GM08714 (cell line): ENCODE measurements around the gene AGAP1.

Experiments
- H3K4me3 ChIP-seq: fragments of 200-500 bp; sonication (Bioruptor generic); 2 replicates; pipeline ENCODE4 v1.5.1; 2014; ENCODE audit warnings: mild to moderate bottlenecking, low read length, inconsistent platforms
- ZNF274 ChIP-seq: IDR thresholded peaks from 2 replicates; pipeline ENCODE4 v1.6.1; 2012; ENCODE audit warnings: mild to moderate bottlenecking, low read depth, low read length

AGAP1 gene

GRCh38 chr2:235472443-235472842 is 21.4 kb upstream of the AGAP1 start:
- H3K4me3 ChIP-seq, result no peak overlapping the region
- TF ChIP-seq ZNF274, result no peak

- H3K4me3 ChIP-seq, result no peak overlapping the region
- no peak for TF ChIP-seq ZNF274
Observed at GRCh38 chr2:235478609-235479008, 15.2 kb upstream of the AGAP1 start.

- no peak for TF ChIP-seq ZNF274
- no peak overlapping the region for H3K4me3 ChIP-seq
Observed at GRCh38 chr2:235479604-235480003, 14.2 kb upstream of the AGAP1 start.

- no peak for TF ChIP-seq ZNF274
- H3K4me3 ChIP-seq, result no peak overlapping the region
Observed at GRCh38 chr2:235480614-235481013, 13.2 kb upstream of the AGAP1 start.

- no peak for TF ChIP-seq ZNF274
- no peak overlapping the region for H3K4me3 ChIP-seq
Observed at GRCh38 chr2:235483313-235483712, 10.5 kb upstream of the AGAP1 start.

- H3K4me3 ChIP-seq, result no peak overlapping the region
- TF ChIP-seq ZNF274, result no peak
Observed at GRCh38 chr2:235485362-235485761, 8.5 kb upstream of the AGAP1 start.

GRCh38 chr2:235486729-235487128 is 7.1 kb upstream of the AGAP1 start:
- no peak for TF ChIP-seq ZNF274
- no peak overlapping the region for H3K4me3 ChIP-seq

- no peak for TF ChIP-seq ZNF274
- no peak overlapping the region for H3K4me3 ChIP-seq
Observed at GRCh38 chr2:235489897-235490296, 3.9 kb upstream of the AGAP1 start.

GRCh38 chr2:235492850-235493344 is 946 bp upstream of the AGAP1 start:
- H3K4me3 ChIP-seq, result no peak overlapping the region
- TF ChIP-seq ZNF274, result no peak

GRCh38 chr2:235493402-235493774 is 455 bp upstream of the AGAP1 start:
- peak overlapping the region; percentile 10; the same call in 1 of the 2 replicates for H3K4me3 ChIP-seq
- no peak for TF ChIP-seq ZNF274

- H3K4me3 ChIP-seq, result peak overlapping the region; percentile 39; the same call in 1 of the 2 replicates
- TF ChIP-seq ZNF274, result no peak
Observed at GRCh38 chr2:235494716-235495372, 1.0 kb downstream of the AGAP1 start.

- H3K4me3 ChIP-seq, result no peak overlapping the region
- no peak for TF ChIP-seq ZNF274
Observed at GRCh38 chr2:235495373-235496238, 1.8 kb downstream of the AGAP1 start.

- no peak for TF ChIP-seq ZNF274
- no peak overlapping the region for H3K4me3 ChIP-seq
Observed at GRCh38 chr2:235496239-235496621, 2.4 kb downstream of the AGAP1 start.

GRCh38 chr2:235497096-235497495 is 3.3 kb downstream of the AGAP1 start:
- H3K4me3 ChIP-seq, result no peak overlapping the region

GRCh38 chr2:235498541-235498940 is 4.7 kb downstream of the AGAP1 start:
- TF ChIP-seq ZNF274, result no peak
- no peak overlapping the region for H3K4me3 ChIP-seq

More at GRCh38 chr2:235497096-235497495, 3.3 kb downstream of the AGAP1 start:
- TF ChIP-seq ZNF274, result no peak
